Type B pancreatic cell (in vitro differentiated cells): ENCODE data around the gene LGR5. TPM values are rescaled to one million over a fixed set of nuclear protein-coding genes. Genes with fewer than 3 reads are reported as not detected.

ENCODE experiments used
- DNase-seq: peaks from one replicate; pipeline ENCODE4 v3.0.0; 2021; ENCODE audit warnings: mixed read lengths; ENCODE audit not compliant: unreplicated experiment; ENCODE audit errors: extremely low spot score
- H3K27ac Mint-ChIP-seq: 2 replicates; pipeline ENCODE4 v1.8.0; 2021; ENCODE audit warnings: mild to moderate bottlenecking, mixed read lengths
- H3K27me3 Mint-ChIP-seq: 2 replicates; pipeline ENCODE4 v1.8.0; 2021; ENCODE audit warnings: mixed read lengths
- H3K36me3 Mint-ChIP-seq: 2 replicates; pipeline ENCODE4 v1.8.0; 2021; ENCODE audit warnings: mixed read lengths
- H3K4me1 Mint-ChIP-seq: one replicate; pipeline ENCODE4 v1.8.0; 2021; ENCODE audit warnings: mixed read lengths; ENCODE audit not compliant: unreplicated experiment
- H3K4me3 Mint-ChIP-seq: 2 replicates; pipeline ENCODE4 v1.8.0; 2021; ENCODE audit warnings: mild to moderate bottlenecking, mixed read lengths
- H3K9me3 Mint-ChIP-seq: 2 replicates; pipeline ENCODE4 v1.8.0; 2021; ENCODE audit warnings: mixed read lengths
- CTCF ChIP-seq: fragments of 200-600 bp; sonication (generic); conservative IDR thresholded peaks from 2 replicates; pipeline ENCODE4 v1.5.0; 2021; ENCODE audit warnings: antibody characterized with exemption, mild to moderate bottlenecking
- total RNA-seq: library from RNA; stranded (reverse); gene quantifications from 2 replicates; pipeline ENCODE4 v1.2.1, GENCODE V29; 2021; ENCODE audit warnings: low replicate concordance

Gene LGR5
- total RNA-seq, 1 donor from 2014 or later: 7.9 TPM

- DNase-seq: no peak
- Mint-ChIP-seq H3K36me3 (no peaks in the 10 kb centered on the region), H3K4me3 (peak overlapping the region; percentile 86), H3K9me3 (peaks cover 12% of the 10 kb centered on the region), H3K27me3 (peaks cover 83% of the 10 kb centered on the region), H3K4me1 (peaks cover 11% of the 10 kb centered on the region), H3K27ac (peak overlapping the region; percentile 33)
- no peak for TF ChIP-seq CTCF
Observed at GRCh38 chr12:71438670-71439361, 782 bp upstream of the LGR5 start.

- Mint-ChIP-seq H3K36me3 (no peaks in the 10 kb centered on the region), H3K9me3 (peaks cover 12% of the 10 kb centered on the region), H3K27ac (peak overlapping the region; percentile 33), H3K4me1 (peaks cover 11% of the 10 kb centered on the region), H3K4me3 (peak overlapping the region; percentile 86), H3K27me3 (peaks cover 81% of the 10 kb centered on the region)
- TF ChIP-seq CTCF: no peak
- DNase-seq: no peak
Observed at GRCh38 chr12:71439362-71439612, 311 bp upstream of the LGR5 start.

GRCh38 chr12:71440345-71440762 is 756 bp downstream of the LGR5 start:
- no peaks in the 10 kb centered on the region for H3K36me3 Mint-ChIP-seq
- TF ChIP-seq CTCF: no peak
- H3K4me1 Mint-ChIP-seq: peaks cover 11% of the 10 kb centered on the region
- no peak overlapping the region for H3K27ac Mint-ChIP-seq
- no peak for DNase-seq
- peaks cover 12% of the 10 kb centered on the region for H3K9me3 Mint-ChIP-seq
- peak overlapping the region; percentile 86 for H3K4me3 Mint-ChIP-seq
- peaks cover 81% of the 10 kb centered on the region for H3K27me3 Mint-ChIP-seq

GRCh38 chr12:71440763-71441748 is 1.5 kb downstream of the LGR5 start:
- no peak for DNase-seq
- Mint-ChIP-seq H3K36me3 (no peaks in the 10 kb centered on the region), H3K4me3 (peak overlapping the region; percentile 86), H3K9me3 (peaks cover 12% of the 10 kb centered on the region), H3K27me3 (peaks cover 83% of the 10 kb centered on the region), H3K4me1 (peaks cover 11% of the 10 kb centered on the region), H3K27ac (no peak overlapping the region)
- no peak for TF ChIP-seq CTCF

GRCh38 chr12:71441836-71442566 is 2.4 kb downstream of the LGR5 start:
- no peaks in the 10 kb centered on the region for H3K36me3 Mint-ChIP-seq
- no peak for TF ChIP-seq CTCF
- DNase-seq: no peak
- peaks cover 85% of the 10 kb centered on the region for H3K27me3 Mint-ChIP-seq
- H3K4me3 Mint-ChIP-seq: peak overlapping the region; percentile 86
- peaks cover 11% of the 10 kb centered on the region for H3K4me1 Mint-ChIP-seq
- H3K9me3 Mint-ChIP-seq: peaks cover 8% of the 10 kb centered on the region
- H3K27ac Mint-ChIP-seq: no peak overlapping the region
